ENCODE measurements around the gene MAGI3.
"Not testable (repeated sequence)": the region's sequence is repeated elsewhere in the genome, so short reads cannot be mapped to it uniquely, and the experiment has no call there.

MAGI3 gene

GRCh38 chr1:113714606-113715269 lies 324.4 kb downstream of the MAGI3 start:
- Histone ChIP-seq H3K36me3 (ENCODE audit: insufficient read depth, low read length) (peaks cover 36% of the 10 kb centered on the region), H3K4me2 (ENCODE audit: low read depth, low read length, poor library complexity, severe bottlenecking) (no peak overlapping the region), H3K9ac (ENCODE audit: low read depth, low read length, poor library complexity, severe bottlenecking) (no peak overlapping the region)

GRCh38 chr1:113717506-113717905 lies 327.2 kb downstream of the MAGI3 start:
- not testable (repeated sequence) for H2AFZ ChIP-seq (ENCODE audit: low read length); H3K9me2 ChIP-seq (replicated peaks; ENCODE audit: low read depth, low read length); H3F3A ChIP-seq (ENCODE audit: low read depth); H3K4me1 ChIP-seq (ENCODE audit: insufficient read depth, low read length, poor library complexity, severe bottlenecking); H4K20me1 ChIP-seq (ENCODE audit: insufficient read depth, low read length, poor library complexity, severe bottlenecking); H3K27me3 ChIP-seq (ENCODE audit: insufficient read depth, low read length, poor library complexity, severe bottlenecking); H3K4me3 ChIP-seq (ENCODE audit: low read length, poor library complexity, severe bottlenecking); H3K4me2 ChIP-seq (ENCODE audit: low read depth, low read length, poor library complexity, severe bottlenecking); H3K9ac ChIP-seq (ENCODE audit: low read depth, low read length, poor library complexity, severe bottlenecking); H3K79me2 ChIP-seq (ENCODE audit: insufficient read depth, low read length); H3K9me3 ChIP-seq (ENCODE audit: insufficient read depth, low read depth, low read length)
- H3K36me3 ChIP-seq (ENCODE audit: insufficient read depth, low read length) = peaks cover 38% of the 10 kb centered on the region

More at GRCh38 chr1:113714606-113715269, 324.4 kb downstream of the MAGI3 start:
- no peak overlapping the region for H2AFZ ChIP-seq (ENCODE audit: low read length)
- H3K4me1 ChIP-seq (ENCODE audit: insufficient read depth, low read length, poor library complexity, severe bottlenecking) = no peaks in the 10 kb centered on the region
- no peaks in the 10 kb centered on the region for H3K9me2 ChIP-seq (replicated peaks; ENCODE audit: low read depth, low read length)
- no peak overlapping the region for H3K4me3 ChIP-seq (ENCODE audit: low read length, poor library complexity, severe bottlenecking)
- H4K20me1 ChIP-seq (ENCODE audit: insufficient read depth, low read length, poor library complexity, severe bottlenecking) = no peaks in the 10 kb centered on the region
- TF ChIP-seq EZH2phosphoT487 (IDR thresholded peaks at IDR 0.05; ENCODE audit: borderline replicate concordance) = no peak
- peak; percentile 27 for TF ChIP-seq CTCF (conservative IDR thresholded peaks at IDR 0.05; ENCODE audit: low read length)
- H3K27me3 ChIP-seq (ENCODE audit: insufficient read depth, low read length, poor library complexity, severe bottlenecking) = no peaks in the 10 kb centered on the region
- no peaks in the 10 kb centered on the region; the same call in 1 of the 2 replicates for H3K9me3 ChIP-seq (ENCODE audit: insufficient read depth, low read depth, low read length)
- H3K79me2 ChIP-seq (ENCODE audit: insufficient read depth, low read length) = no peaks in the 10 kb centered on the region
- H3F3A ChIP-seq (ENCODE audit: low read depth) = no peaks in the 10 kb centered on the region

- H3K79me2 ChIP-seq (ENCODE audit: insufficient read depth, low read length); H3K9me2 ChIP-seq (replicated peaks; ENCODE audit: low read depth, low read length); H3K9ac ChIP-seq (ENCODE audit: low read depth, low read length, poor library complexity, severe bottlenecking); H3F3A ChIP-seq (ENCODE audit: low read depth); H3K4me2 ChIP-seq (ENCODE audit: low read depth, low read length, poor library complexity, severe bottlenecking); H3K27me3 ChIP-seq (ENCODE audit: insufficient read depth, low read length, poor library complexity, severe bottlenecking); H2AFZ ChIP-seq (ENCODE audit: low read length); H3K4me3 ChIP-seq (ENCODE audit: low read length, poor library complexity, severe bottlenecking); H3K4me1 ChIP-seq (ENCODE audit: insufficient read depth, low read length, poor library complexity, severe bottlenecking); H3K9me3 ChIP-seq (ENCODE audit: insufficient read depth, low read depth, low read length); H4K20me1 ChIP-seq (ENCODE audit: insufficient read depth, low read length, poor library complexity, severe bottlenecking): not testable (repeated sequence)
- H3K36me3 ChIP-seq (ENCODE audit: insufficient read depth, low read length) = peaks cover 40% of the 10 kb centered on the region
Observed at GRCh38 chr1:113718621-113719020, 328.3 kb downstream of the MAGI3 start.

GRCh38 chr1:113721010-113721409 lies 330.7 kb downstream of the MAGI3 start:
- Histone ChIP-seq H3K27me3 (ENCODE audit: insufficient read depth, low read length, poor library complexity, severe bottlenecking) (no peaks in the 10 kb centered on the region), H3K9me2 (replicated peaks; ENCODE audit: low read depth, low read length) (no peaks in the 10 kb centered on the region), H3K4me1 (ENCODE audit: insufficient read depth, low read length, poor library complexity, severe bottlenecking) (no peaks in the 10 kb centered on the region), H2AFZ (ENCODE audit: low read length) (no peak overlapping the region), H3K9ac (ENCODE audit: low read depth, low read length, poor library complexity, severe bottlenecking) (no peak overlapping the region), H3K79me2 (ENCODE audit: insufficient read depth, low read length) (no peaks in the 10 kb centered on the region), H3K36me3 (ENCODE audit: insufficient read depth, low read length) (peaks cover 52% of the 10 kb centered on the region), H3K4me2 (ENCODE audit: low read depth, low read length, poor library complexity, severe bottlenecking) (no peak overlapping the region), H3K9me3 (ENCODE audit: insufficient read depth, low read depth, low read length) (peaks cover 5% of the 10 kb centered on the region; the same call in 1 of the 2 replicates), H3F3A (ENCODE audit: low read depth) (no peaks in the 10 kb centered on the region), H4K20me1 (ENCODE audit: insufficient read depth, low read length, poor library complexity, severe bottlenecking) (no peaks in the 10 kb centered on the region), H3K4me3 (ENCODE audit: low read length, poor library complexity, severe bottlenecking) (no peak overlapping the region)
- TF ChIP-seq CTCF (conservative IDR thresholded peaks at IDR 0.05; ENCODE audit: low read length) (no peak), EZH2phosphoT487 (IDR thresholded peaks at IDR 0.05; ENCODE audit: borderline replicate concordance) (no peak)

Measured in Loucy (cell line).